ENCODE measurements around the gene PITX1.
A peak's percentile ranks its signal among the peaks of the same experiment; 100 is the strongest.
"Not testable (repeated sequence)": the region's sequence is repeated elsewhere in the genome, so short reads cannot be mapped to it uniquely, and the experiment has no call there.

The PITX1 gene

DNA sequence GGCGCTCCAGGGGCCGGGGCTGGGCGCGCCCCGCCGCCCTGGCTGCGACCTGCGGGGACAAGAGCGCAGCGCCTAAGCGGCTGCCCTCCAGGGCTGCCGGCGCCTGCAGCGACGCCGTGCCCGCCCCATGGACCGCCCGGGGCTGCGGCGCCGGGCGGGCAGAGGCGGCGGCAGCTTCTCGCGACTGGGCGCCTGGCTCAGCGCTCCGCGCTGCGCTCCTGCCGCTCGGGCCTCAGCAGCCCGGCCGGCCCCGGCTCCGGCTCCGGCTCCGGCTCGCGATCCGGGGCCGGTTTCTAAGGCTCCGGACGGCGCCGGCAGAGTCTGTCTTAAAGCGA lies at the start of gene PITX1:
PITX1 (minus strand) TSS at position 328 of the 335 bp plus-strand sequence. CDS start 347 bp downstream, outside the sequence.
- H3K4me3 ChIP-seq (ENCODE audit: low read depth, low read length): peak within 1 kb of the TSS; percentile 8

DNA sequence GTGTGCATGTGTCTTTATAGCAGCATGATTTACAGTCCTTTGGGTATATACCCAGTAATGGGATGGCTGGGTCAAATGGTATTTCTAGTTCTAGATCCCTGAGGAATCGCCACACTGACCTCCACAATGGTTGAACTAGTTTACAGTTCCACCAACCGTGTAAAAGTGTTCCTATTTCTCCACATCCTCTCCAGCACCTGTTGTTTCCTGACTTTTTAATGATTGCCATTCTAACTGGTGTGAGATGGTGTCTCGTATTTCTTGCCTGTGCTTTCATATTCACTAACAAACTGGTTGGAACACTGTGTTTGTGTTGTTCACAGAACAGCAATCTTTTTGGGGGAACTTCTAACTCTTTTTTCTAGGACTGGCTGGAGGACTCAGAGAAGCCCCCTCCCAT lies 49.3 kb upstream of the PITX1 start:
- not testable (repeated sequence) for H3K4me3 ChIP-seq (ENCODE audit: low read depth, low read length)

DNA sequence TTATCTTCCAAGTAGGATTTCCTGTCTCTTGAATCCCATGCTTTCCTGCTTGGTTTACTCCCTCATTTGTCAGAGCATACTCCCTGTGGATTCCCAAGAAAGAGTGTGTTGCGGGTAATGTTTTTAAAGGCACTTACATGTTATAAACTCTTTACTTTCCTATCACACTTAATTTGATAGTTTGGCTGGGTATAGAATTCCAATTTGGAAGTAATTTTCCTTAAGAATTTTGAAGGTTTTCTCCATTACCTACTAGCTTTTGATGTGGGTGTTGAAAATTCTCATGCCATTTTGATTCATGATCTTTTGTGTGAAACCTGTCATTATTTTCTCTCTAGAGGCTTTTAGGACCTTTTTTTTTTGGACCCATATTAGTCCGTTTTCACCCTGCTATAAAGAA lies 47.2 kb upstream of the PITX1 start:
- no peak overlapping the region for H3K4me3 ChIP-seq (ENCODE audit: low read depth, low read length)

DNA sequence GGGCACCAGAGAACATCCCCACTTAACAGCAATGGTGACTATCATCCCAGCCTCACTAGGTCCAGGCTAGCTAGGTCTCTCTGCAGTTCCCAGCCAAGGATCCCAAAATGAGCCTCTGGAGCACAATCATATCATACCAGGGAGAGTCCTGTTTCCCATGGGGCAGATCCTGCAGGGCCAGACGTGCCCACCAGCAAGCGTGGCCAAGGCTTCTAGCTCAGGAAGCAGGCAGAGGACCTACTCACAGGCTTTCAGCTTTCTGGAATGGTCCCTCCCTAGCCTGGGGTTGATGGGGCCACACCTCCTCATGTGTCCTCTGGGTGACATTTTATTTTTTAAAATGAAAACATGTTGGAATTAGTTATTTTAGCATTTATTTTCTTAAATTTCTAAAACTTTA lies 45.7 kb upstream of the PITX1 start:
- H3K4me3 ChIP-seq (ENCODE audit: low read depth, low read length): no peak overlapping the region

DNA sequence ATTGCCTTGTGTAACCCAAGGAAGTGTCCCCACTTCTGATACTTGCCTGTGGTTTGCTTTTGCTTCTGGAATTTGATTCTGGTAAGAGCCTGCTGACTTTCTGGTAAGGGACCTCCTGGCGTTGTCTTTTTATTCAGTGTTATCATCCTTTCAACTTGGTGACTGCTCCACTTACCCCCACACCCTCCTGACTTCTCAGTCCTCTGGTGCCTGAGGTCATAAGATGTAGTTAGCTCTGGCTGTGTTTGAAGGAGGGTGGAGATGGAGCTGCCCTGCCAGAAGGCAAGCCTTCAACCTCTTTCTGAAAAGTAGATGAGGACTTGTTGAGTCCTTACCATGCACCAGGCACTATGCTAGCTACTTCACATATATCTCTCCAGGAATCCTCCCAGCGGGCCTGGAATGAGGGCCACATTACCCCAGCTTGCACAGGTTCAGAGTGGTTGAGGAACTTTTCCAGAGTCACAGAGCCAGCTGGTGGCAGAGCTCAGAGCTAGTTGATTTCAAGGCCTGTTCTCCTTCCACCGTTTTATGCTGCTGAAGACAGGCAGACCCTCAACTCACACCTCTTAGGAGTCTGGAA lies 45.2 kb upstream of the PITX1 start:
- no peak overlapping the region for H3K4me3 ChIP-seq (ENCODE audit: low read depth, low read length)

DNA sequence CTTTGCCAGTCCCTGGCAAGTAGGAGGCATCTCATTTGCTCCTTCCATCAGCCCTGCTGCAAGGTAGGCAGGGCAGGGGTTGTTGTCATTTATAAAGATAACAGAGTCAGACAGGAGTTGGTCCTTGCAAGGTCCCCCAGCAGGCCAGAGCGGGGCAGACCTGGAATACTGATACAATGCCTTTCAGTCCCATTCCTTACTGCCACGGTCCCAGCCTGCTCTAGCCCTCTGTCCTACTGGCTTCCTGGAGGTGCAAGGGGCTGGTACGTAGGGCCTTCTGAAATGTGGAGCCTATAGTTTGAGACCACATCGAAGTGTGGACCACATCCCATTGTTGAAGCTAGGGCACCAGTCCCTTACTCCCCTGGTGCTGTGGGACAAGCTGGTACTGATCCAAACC lies 42.8 kb upstream of the PITX1 start:
- H3K4me3 ChIP-seq (ENCODE audit: low read depth, low read length): no peak overlapping the region

DNA sequence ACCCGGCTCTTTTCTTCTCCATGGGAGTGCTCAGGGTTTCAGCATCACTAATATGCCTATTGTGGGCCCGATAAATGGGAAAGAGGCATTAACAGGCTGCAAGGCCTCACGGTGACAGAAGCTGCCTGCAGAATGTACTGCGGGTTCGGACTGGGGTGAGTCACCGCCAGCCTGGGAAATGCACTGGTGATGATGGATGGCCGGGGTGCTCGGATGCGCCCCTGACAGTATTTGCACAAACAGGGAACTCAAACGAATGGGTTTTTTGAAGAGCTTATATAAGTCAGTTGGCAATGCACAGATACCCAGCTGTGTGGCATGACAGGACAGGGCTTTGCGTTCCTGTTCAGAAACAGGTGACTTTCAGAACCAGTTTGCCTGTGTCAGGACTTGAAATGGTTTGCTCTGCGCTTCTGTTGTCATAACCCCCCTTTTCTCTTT lies 42.0 kb upstream of the PITX1 start:
- no peak overlapping the region for H3K4me3 ChIP-seq (ENCODE audit: low read depth, low read length)

DNA sequence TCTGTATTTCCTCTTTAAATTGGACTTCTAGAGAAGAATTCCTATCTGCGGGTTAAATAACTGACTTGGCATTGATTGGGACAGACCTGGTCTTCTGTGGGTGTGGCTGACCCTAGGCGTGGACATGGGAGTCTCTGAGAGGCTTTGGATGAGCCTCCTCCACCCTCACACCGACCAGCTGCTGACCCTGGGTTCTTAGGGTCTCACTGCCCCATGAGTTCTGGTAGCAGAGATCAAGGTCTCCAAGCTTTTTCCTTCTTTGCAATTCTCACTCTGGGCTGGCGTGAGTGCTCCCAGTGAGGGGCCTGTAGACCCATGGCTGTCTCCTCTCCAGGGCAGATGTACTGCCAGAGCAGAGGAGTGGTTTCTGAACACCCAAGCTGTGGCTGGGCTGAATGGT lies 41.6 kb upstream of the PITX1 start:
- no peak overlapping the region for H3K4me3 ChIP-seq (ENCODE audit: low read depth, low read length)

DNA sequence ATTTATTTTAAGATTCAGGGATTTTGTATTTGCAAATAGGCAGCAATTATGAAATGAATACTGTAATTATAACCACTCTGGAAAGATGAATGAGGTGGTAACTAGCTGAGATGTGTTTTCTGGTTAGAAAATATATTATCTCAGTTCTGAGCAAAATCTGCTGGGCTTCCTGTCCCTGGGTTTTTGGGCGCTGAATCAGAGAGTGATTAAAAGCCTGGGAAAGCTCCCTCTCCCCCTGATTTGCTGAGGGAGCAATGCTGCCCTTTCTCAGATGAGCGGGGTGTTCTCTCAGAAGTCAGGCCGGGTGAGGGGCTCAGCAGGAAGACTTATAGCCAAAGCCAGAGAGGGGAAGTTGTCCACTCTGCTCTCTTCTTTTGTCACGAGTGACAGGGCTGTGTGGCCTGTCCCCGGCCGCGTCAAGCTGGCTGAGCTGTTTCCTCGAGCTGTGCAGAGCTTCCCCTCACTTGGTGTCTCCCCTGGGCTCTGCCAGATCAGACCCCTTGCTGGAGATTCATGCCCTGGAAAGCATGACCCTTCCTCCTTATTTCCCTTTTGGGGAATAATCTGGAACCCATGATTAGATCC lies 39.8 kb upstream of the PITX1 start:
- H3K4me3 ChIP-seq (ENCODE audit: low read depth, low read length): no peak overlapping the region

DNA sequence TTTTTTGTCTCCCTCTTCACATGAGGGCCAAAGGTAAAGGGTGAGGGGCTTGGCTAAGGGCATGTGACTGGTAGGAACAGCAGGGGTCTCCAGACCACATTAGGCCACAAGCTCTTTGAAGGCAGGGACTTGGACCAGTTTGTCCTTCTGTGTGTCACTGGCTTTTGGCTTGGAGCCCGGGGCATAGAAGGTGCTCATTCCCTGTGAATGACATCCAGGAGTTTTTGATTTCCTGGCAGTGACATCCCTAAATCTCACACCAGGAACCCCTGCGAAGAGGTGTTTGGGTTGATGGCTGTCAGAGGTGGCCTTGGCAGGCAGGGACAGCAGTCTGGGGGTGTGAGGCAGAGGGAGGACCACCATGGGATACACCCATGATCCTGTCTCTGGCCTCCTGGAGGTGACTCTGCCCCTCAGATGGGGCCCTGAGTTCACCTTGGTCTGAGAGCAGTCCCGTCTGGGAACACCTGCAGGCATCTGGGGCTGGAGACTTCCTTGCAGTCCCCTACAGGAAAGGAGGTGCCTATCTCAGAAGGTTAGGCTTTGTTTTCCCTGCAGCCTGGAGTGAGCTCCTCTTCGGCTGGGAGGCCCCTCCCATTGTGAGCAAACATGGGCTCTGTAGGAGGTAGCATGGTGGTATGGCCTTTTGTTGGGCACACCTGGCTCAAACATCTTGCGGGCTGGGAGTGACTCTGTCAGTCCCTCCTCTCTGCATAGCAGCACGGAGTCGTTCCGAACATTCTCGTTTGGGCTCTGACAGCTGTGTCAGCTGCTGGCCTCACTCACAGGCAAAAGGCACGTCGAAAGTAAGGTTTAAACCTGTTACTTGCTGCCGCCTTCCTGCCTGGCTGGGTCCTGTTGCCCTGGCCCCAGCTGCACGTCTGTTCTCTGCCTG lies 38.6 kb upstream of the PITX1 start:
- H3K4me3 ChIP-seq (ENCODE audit: low read depth, low read length): no peak overlapping the region

DNA sequence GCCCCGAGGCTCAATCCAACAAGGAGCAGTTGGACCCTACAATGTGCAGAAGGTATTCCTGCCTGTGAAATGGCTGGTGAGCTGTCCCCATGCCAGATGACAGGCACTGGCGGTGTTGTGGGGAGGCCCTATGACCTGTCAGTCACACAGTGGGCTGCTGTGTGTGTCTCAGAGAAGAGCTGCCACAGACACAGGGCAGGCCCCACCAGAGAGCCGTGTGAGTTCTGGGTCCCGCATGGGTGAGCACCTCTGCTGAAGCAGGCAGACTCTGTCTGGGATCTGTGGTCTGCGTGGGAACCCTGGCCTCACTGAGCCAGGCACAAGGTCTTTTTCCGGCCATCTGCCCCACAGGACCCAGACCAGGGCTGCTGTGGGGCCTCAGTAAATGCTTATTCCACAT lies 37.3 kb upstream of the PITX1 start:
- H3K4me3 ChIP-seq (ENCODE audit: low read depth, low read length): no peak overlapping the region

DNA sequence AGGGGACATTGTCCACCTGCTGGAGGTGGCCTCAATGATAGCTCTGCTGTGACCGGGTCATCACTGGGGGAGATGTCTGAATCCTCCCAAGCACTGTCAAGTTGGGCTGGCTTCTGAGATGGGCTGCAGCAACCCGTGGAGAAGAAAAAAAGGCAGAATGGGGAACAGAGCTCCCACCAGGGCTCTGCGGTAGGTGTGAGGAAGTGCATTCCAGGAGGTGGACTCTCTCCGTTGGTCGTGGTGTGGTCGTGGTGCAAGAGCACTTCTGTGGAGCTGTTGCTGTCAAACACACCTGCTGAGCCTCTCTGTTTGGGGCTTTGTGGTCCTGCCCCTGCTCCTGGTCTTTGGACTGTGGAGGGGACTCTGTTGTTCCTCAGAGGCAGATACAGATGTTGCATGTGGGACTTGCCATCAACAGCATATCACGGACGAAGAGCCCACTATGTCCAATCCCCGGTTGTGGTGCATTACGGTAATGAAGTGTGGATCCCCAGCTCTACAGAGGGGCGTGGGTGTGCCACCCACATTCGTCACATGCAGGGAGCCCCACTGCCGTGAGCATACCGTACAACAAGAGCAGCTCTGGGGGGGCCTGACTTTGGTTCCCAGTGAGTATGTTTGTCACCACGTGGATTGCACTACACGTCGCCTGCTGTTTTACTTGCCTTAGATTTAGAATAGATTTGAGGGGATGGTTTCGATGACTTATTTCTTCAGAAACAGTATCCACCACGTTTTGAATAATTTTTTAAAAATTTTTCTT lies 36.0 kb upstream of the PITX1 start:
- H3K4me3 ChIP-seq (ENCODE audit: low read depth, low read length): no peak overlapping the region

DNA sequence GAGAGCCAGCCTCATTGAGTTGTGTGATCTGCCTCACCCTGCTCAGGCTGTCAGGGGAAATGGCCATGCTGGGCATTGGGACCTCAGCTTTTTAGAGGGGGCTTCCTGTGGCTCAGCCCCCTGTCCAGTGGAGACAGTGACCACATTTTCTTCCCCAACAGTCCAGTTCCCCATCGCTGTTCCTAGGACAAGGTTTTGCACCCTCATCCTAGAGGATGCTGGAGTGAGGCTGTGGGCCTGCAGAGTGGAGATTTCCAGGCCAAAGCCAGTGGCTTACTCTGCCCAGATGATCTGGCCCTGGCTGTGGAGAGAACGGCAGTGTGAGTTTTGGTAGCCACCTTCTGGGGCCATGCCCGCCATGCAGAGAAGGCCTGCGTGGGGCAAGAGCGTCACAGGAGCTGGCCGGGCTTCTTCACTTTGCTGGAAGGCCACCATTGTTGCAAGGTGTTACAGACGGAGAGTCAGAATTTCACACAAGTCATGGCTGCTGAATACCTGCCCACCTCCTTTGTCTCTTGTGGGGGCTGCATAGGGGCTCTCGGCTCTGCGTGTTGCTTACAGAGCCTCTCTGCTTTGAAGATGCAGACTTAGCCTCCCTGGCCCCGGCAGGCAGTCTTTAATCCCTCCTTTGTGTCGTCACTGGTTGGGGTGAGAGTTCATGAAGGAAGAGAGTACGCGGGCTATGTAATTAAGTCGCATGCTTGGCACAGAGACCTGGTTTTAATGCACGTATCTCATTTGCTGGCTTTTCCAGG lies 35.2 kb upstream of the PITX1 start:
- H3K4me3 ChIP-seq (ENCODE audit: low read depth, low read length): no peak overlapping the region

DNA sequence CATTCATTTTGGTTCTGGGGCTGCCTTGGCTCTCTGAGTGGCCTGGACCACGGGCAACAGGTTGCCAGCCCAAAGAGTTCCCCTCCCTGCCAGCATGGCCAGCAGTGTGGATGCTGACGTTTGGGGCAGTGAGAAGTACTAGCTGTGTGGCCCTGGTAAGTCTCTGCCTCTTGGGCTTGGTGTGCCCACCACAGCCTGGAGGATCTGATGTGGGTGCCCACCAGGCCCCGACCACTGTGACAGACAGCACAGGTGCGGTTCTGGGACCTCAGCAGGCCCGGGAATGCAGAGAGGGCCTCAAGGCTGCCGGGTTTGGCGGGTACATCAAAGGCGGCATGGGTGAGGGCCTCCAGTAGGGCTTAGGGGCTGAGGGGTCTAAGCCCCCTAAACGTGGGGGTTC lies 33.6 kb upstream of the PITX1 start:
- H3K4me3 ChIP-seq (ENCODE audit: low read depth, low read length): no peak overlapping the region

DNA sequence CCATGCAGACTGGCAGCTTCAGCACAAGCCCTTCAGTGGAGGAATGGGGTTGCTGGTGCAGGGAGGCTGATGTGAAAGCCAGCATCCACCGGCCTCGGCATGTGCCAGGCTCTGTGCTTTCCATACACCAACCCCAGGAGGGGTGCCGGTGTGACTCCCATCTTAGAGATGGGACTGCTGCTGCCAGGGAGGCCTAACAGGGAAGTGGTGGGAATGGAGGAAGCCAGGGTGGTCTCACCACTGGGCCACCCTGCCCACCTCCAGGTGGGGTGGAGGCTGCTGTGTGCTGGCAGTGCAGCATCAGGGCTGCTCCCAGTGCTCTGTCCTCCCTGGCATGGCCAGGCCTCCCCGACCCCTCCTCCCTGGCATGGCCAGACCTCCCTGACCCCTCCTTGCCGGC lies 32.8 kb upstream of the PITX1 start:
- H3K4me3 ChIP-seq (ENCODE audit: low read depth, low read length): no peak overlapping the region

DNA sequence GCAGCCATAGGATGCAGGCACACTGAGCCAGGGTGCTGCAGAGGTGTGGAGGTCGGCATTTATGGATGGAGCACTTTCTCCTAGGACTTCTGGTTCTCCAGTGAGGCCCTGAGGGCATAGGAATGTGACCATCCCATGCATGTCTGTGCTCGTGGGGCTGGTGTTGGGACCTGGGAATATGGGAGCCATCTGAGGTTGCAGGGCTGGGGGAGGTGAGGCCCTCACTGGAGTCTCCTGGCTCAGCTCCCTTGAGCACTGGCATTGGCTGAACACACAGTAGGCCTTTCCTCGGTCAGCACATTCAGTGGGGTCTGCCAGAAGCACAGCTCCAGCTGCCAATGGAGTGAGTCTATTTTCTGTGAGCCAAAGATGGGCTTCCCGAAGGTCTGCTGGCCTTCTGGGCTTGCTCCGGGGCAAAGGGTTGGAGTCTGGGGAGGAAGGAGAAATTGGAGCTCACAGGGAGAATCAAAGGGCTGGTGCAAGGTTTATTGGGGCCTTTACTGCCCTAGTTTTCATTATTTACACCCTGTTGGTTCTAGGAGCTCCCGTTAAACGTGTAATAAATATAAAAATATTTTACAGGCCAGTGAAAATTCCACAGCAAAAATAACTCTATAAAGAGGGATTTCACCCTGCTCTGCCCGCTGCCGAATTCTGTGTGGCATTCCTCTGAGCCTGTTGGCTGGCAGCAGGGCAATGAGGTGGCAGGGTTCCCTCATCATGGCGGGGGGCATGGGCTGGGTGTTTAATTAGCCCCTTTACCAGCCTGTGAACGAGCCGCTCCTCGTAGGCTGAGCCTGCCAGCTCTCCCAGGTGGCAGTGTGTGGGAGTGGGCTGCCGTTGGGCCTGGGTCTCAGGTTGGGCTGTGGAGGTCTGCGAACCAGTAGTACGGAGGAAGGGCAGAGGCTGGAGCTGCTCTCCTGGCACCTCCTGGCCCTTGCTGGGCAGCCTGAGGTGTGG lies 31.6 kb upstream of the PITX1 start:
- H3K4me3 ChIP-seq (ENCODE audit: low read depth, low read length): no peak overlapping the region

DNA sequence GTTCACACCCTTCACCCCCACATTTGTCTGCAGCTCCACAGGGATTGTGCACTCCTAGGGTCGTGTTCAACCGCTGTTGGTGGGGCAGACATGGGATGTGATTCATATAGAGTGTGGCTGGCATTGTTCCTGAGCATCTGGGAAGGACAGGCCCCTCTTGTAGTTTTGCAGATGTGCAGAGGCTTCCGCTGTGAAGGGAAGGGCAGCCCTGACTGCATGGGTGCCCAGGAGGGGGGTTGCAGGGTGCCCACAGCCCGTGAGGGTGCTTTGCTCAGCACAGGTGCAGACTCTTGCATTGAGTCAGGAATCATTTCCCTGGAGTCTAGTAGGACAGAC lies 30.2 kb upstream of the PITX1 start:
- no peak overlapping the region for H3K4me3 ChIP-seq (ENCODE audit: low read depth, low read length)

DNA sequence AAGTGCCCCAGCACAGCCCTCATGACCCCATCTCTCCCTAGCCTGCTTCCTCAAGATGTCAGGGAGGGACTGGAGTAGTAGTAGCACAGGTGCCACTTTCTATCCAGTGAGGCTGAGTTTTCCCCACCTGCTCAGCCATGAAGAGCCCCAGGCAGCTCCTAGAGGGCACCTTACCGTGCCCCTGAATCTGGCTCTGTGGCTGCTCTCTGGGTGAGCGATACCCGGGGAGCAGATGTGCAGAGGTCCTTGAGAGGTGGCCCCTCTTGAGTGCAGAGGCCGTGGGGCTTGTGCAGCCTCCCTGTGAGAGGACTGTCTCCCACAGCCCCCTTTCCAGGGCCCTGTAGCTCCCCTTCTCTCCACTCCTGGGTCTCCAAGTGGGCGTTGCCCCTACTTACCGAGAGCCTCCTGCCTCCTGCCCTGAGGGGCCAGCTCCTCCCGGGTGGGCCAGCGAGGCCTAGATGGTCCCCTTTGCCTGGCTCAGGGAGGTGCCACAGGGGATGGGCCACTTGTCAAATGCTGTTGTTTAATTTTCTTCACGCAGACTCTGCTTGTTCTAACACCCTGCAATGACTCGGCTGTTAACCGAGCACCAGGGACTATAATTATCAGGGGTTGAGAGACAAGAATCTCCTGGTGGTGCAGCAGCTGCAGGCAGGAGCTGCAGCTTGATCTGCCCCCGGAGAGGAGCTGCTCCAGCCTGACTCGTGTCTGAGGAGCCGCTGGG lies 29.6 kb upstream of the PITX1 start:
- H3K4me3 ChIP-seq (ENCODE audit: low read depth, low read length): no peak overlapping the region

DNA sequence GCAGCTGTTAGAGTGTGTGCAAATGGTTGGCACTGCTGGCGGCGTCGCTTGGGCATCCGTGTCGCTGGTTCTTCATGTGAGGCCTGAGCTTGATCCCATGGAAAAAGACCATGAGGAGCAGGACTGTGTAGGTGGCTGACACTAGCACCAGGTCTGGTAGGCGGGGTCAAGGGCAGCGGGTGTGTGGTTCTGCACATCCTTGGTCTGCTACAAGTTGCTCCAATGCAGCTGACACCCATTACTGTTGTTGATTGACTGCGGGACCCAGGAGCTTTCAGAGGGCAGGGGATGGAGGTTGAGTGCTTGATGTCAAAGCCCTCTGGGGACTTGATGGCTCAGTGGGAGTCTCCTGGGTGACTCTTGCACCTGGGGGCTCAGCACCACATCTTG lies 29.0 kb upstream of the PITX1 start:
- no peak overlapping the region for H3K4me3 ChIP-seq (ENCODE audit: low read depth, low read length)
